Kasumi-1 (cell line): ENCODE data around the gene MARCKSL1.
"Not testable (repeated sequence)": the region's sequence is repeated elsewhere in the genome, so short reads cannot be mapped to it uniquely, and the experiment has no call there.

ENCODE experiments used
- DNase-seq, 2 experiments: peaks; one replicate each; lab custom pipeline; 2025; lab: John Stamatoyannopoulos, UW

Gene MARCKSL1

DNA sequence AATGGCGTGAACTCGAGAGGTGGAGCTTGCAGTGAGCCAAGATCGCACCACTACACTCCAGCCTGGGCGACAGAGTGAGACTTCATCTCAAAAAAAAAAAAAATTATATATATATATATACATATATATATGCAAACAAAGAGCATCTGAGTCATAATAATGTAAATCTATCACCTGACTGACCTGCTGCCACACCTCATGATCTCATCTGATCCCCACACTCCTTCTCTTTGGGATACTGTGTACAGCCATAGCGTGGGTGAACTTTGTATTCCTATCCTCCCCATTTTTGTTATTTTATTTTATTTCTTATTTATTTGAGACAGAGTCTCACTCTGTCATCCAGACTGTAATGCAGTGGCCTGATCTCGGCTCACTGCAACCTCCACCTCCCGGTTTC, 46.8 kb downstream of the MARCKSL1 start:
- no peak for DNase-seq

DNA sequence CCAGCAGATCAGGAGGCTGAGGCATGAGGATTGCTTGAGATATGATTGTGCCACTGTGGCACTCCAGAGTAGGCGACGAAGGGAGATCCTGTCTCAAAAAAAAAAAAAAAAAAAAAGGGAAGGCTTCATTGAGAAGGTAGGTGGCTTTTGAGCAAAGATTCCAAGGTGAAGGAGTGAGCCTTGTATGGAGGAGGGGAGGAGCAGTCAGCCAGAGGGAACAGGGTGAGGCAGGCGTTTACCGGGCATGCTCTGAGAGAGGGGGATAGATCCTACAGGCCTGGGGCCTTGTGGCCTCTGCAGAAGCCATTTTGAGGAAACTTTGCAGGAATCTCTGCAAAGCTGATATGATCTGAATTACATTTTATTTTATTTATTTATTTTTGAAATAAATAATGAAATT, 49.3 kb downstream of the MARCKSL1 start:
- no peak for DNase-seq

GRCh38 chr1:32285658-32286057, 50.4 kb downstream of the MARCKSL1 start:
- no peak for DNase-seq

GRCh38 chr1:32284777-32285176, 51.3 kb downstream of the MARCKSL1 start:
- DNase-seq: not testable (repeated sequence)
